ENCODE results near the gene GPS2. TPM values are rescaled to one million over a fixed set of nuclear protein-coding genes. Genes with fewer than 3 reads are reported as not detected.
A peak's percentile ranks its signal among the peaks of the same experiment; 100 is the strongest.

Gene GPS2
- total RNA-seq, 1 experiment from 2014 or later = 52.8 TPM

DNA sequence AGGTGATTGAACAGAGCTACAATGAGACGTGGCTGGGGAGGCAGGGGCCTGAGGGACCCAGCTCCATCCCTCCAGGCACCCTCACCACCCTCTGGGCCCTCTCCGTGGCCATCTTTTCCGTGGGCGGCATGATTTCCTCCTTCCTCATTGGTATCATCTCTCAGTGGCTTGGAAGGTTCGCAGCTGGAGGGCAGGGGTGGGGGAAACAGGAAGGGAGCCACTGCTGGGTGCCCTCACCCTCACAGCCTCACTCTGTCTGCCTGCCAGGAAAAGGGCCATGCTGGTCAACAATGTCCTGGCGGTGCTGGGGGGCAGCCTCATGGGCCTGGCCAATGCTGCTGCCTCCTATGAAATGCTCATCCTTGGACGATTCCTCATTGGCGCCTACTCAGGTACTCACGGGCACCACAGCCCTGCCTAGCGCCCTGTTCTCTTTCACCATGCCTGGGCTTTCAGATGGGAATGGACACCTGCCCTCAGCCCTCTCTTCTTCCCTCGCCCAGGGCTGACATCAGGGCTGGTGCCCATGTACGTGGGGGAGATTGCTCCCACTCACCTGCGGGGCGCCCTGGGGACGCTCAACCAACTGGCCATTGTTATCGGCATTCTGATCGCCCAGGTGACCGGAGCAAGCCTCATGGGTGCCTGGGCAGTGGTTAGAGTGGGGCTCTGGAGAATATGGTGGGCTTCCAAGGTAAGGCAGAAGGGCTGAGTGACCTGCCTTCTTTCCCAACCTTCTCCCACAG, 31.5 kb downstream of the GPS2 start:
- no peak overlapping the region for H3K4me3 ChIP-seq (ENCODE audit: insufficient read depth, low read depth, low read length)

DNA sequence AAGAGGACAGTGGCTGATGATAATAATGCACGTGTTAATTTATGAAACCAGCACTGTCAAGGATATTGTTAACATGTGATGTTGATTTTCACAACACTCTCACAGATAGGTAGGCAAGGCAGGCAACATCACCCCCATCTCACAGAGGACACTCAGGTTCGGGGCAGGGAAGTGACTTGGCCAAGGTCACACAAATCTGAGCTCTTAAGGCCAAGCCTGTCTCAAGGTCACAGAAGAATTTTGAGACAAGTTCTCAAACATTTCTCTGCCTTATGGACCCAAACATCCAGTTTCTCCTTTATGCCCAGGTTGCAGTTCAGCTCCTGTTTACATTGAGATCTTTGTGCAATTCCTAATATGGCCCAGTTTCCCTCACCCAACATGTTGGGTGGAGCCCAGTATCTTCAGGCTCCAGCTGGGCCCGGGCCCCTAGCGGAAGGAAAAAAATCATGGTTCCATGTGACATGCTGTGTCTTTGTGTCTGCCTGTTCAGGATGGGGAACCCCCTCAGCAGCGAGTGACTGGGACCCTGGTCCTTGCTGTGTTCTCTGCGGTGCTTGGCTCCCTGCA, 32.3 kb downstream of the GPS2 start:
- peak; percentile 20 for DNase-seq
- Histone ChIP-seq H3K36me3 (replicated peaks; ENCODE audit: control insufficient read depth, insufficient read depth, low read length) (no peaks in the 10 kb centered on the region), H3K4me3 (ENCODE audit: insufficient read depth, low read depth, low read length) (no peak overlapping the region), H3K27me3 (ENCODE audit: control insufficient read depth, insufficient read depth, low read length) (peaks cover 17% of the 10 kb centered on the region)

More for the DNA sequence above, 31.5 kb downstream of the GPS2 start:
- DNase-seq = peak; percentile 33
- H3K36me3 ChIP-seq (replicated peaks; ENCODE audit: control insufficient read depth, insufficient read depth, low read length) = no peaks in the 10 kb centered on the region; the same call in 1 of the 2 replicates
- peaks cover 17% of the 10 kb centered on the region for H3K27me3 ChIP-seq (ENCODE audit: control insufficient read depth, insufficient read depth, low read length)

DNA sequence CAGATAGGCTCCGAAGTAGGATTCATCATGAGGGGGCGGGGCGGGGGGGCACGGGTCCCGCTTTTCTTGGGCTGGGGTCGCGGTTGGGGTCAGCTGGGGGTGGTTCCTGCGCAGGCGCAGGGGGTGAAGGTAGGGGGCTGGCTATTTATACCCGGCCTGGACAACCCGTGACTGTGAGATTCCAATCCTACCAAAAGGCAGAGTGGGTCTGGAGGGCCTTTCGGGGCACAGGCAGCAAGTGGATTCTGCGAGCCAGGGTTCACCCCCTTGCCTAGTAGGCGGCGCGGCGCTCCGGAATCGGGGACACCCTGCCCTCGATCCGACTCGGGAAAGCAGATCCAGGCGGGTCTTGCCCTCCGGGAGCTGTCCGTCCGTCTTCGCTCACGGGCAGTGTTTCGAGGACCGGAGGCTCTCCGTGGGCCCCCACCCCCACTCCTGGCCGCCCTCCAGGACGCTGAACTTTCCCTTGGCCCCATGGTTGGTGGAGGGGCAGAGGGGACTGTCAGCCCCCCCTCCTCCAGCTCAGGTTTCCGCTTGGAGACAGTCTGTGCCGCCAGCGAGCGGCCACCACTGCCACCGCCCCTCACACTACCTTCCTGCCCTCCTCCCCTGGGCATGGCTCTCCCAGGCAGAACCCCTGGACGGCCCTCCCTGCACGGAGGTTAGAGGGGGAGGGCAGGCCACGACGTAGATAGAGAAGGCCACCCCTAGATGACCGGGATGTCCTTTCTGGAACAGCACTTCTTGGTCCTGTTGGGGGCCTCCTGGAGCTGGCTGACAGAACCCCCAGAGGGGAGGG, 33.0 kb downstream of the GPS2 start:
- H3K27me3 ChIP-seq (ENCODE audit: control insufficient read depth, insufficient read depth, low read length) = peaks cover 17% of the 10 kb centered on the region
- DNase-seq = no peak

DNA sequence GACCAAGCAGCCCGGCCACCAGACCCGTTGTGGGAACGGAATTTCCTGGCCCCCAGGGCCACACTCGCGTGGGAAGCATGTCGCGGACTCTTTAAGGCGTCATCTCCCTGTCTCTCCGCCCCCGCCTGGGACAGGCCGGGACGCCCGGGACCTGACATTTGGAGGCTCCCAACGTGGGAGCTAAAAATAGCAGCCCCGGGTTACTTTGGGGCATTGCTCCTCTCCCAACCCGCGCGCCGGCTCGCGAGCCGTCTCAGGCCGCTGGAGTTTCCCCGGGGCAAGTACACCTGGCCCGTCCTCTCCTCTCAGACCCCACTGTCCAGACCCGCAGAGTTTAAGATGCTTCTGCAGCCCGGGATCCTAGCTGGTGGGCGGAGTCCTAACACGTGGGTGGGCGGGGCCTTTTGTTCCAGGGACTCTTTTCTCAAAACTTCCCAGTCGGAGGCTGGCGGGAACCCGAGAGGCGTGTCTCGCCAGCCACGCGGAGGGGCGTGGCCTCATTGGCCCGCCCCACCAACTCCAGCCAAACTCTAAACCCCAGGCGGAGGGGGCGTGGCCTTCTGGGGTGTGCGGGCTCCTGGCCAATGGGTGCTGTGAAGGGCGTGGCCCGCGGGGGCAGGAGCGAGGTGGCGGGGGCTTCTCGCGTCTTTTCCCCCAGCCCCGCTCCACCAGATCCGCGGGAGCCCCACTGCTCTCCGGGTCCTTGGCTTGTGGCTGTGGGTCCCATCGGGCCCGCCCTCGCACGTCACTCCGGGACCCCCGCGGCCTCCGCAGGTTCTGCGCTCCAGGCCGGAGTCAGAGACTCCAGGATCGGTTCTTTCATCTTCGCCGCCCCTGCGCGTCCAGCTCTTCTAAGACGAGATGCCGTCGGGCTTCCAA, 33.8 kb downstream of the GPS2 start, which contains the start of gene SLC2A4:
SLC2A4 (plus strand) TSS at position 645 of the 879 bp plus-strand sequence; CDS start at position 862, 217 bp downstream.
- Histone ChIP-seq H3K4me3 (ENCODE audit: insufficient read depth, low read depth, low read length) (peak within 1 kb of the TSS; percentile 65), H3K36me3 (replicated peaks; ENCODE audit: control insufficient read depth, insufficient read depth, low read length) (no peaks in the 10 kb centered on the region), H3K27me3 (ENCODE audit: control insufficient read depth, insufficient read depth, low read length) (peaks cover 17% of the 10 kb centered on the region)
- DNase-seq = peak; percentile 100

More for the DNA sequence above, 33.0 kb downstream of the GPS2 start:
- Histone ChIP-seq H3K4me3 (ENCODE audit: insufficient read depth, low read depth, low read length) (peak overlapping the region; percentile 65), H3K36me3 (replicated peaks; ENCODE audit: control insufficient read depth, insufficient read depth, low read length) (no peaks in the 10 kb centered on the region)

DNA sequence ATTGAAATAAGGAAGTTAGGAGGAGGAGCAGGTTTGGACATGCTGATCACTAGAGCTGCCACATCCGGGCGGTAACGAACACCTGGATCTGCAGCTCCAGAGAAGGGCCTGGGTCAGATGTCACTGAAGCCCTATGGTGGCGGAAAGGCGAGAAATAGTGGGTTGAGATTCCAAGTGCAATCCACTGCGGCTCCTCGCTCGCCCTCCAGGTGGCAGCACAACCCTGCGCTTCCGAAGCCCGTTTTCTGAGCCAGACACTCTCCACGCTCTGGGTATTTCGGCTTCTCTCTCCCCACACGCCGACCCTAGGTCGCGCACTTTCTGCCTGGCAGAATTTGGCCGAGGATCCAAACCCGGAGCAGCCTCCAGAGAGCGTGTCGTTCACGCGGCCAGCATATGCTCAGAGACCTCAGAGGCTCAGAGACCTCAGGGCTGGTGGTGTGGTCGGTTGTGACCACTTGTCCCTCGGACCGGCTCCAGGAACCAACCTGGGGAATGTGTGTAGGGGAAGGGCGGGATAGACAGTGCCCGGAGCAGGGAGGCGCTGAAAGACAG, 34.6 kb downstream of the GPS2 start:
- DNase-seq = peak; percentile 91
- Histone ChIP-seq H3K4me3 (ENCODE audit: insufficient read depth, low read depth, low read length) (peak overlapping the region; percentile 36), H3K36me3 (replicated peaks; ENCODE audit: control insufficient read depth, insufficient read depth, low read length) (no peaks in the 10 kb centered on the region), H3K27me3 (ENCODE audit: control insufficient read depth, insufficient read depth, low read length) (peaks cover 17% of the 10 kb centered on the region)

DNA sequence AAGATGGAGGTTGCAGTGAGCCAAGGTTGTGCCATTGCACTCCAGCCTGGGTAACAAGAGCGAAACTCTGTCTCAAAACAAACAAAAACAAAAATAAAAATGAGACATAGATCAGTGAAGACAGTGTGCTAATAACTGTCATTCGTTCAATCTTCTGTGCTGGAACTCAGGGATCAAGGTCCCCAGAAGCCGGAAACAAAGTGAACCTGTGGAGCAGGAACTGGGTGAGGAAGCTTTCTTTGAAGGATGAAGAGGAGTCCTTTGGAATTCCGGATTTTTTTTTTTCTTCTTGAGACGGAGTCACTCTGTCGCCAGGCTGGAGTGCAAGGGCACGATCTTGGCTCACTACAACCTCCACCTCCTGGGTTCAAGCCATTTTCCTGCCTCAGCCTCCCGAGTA, 35.7 kb downstream of the GPS2 start:
- peaks cover 17% of the 10 kb centered on the region for H3K27me3 ChIP-seq (ENCODE audit: control insufficient read depth, insufficient read depth, low read length)
- no peak overlapping the region for H3K4me3 ChIP-seq (ENCODE audit: insufficient read depth, low read depth, low read length)
- no peaks in the 10 kb centered on the region for H3K36me3 ChIP-seq (replicated peaks; ENCODE audit: control insufficient read depth, insufficient read depth, low read length)
- DNase-seq = no peak

DNA sequence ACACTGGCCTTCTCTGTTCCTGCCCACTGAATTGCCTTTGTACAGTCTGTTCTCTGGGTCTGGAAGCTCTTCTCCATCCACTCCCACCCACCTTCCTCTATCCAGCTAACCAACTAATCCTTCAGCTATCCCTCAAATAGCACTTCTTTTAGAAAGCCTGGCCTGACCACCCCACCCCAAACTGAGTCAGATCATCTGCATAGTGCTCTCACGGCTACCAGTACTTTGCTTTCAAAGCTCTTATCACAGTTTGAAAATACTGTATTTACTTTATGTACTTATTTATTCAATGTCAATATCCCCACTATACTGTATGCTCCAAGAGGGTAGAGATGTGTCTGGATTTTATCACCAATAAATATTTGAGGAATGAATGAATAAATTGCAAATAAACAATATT, 48.4 kb downstream of the GPS2 start:
- Histone ChIP-seq H3K36me3 (replicated peaks; ENCODE audit: control insufficient read depth, insufficient read depth, low read length) (no peaks in the 10 kb centered on the region), H3K4me3 (ENCODE audit: insufficient read depth, low read depth, low read length) (no peak overlapping the region), H3K27me3 (ENCODE audit: control insufficient read depth, insufficient read depth, low read length) (peaks cover 11% of the 10 kb centered on the region; the same call in 1 of the 2 replicates)
- DNase-seq = no peak

DNA sequence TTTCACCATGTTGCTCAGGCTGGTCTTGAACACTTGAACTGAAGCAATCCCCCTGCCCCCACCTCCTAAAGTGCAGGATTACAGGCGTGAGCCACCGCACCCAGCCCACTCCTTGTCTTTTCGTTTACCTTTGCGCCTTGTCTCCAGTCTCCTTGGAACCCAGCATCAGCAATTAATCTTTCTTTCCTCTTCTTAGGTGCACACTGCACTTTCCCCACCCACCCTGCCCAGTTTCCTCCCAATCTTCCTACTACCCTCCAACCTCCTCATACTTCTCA, 51.4 kb downstream of the GPS2 start:
- Histone ChIP-seq H3K27me3 (ENCODE audit: control insufficient read depth, insufficient read depth, low read length) (peaks cover 22% of the 10 kb centered on the region; the same call in 1 of the 2 replicates), H3K36me3 (replicated peaks; ENCODE audit: control insufficient read depth, insufficient read depth, low read length) (peaks cover 9% of the 10 kb centered on the region), H3K4me3 (ENCODE audit: insufficient read depth, low read depth, low read length) (peak overlapping the region; percentile 79)
- DNase-seq = peak; percentile 23

DNA sequence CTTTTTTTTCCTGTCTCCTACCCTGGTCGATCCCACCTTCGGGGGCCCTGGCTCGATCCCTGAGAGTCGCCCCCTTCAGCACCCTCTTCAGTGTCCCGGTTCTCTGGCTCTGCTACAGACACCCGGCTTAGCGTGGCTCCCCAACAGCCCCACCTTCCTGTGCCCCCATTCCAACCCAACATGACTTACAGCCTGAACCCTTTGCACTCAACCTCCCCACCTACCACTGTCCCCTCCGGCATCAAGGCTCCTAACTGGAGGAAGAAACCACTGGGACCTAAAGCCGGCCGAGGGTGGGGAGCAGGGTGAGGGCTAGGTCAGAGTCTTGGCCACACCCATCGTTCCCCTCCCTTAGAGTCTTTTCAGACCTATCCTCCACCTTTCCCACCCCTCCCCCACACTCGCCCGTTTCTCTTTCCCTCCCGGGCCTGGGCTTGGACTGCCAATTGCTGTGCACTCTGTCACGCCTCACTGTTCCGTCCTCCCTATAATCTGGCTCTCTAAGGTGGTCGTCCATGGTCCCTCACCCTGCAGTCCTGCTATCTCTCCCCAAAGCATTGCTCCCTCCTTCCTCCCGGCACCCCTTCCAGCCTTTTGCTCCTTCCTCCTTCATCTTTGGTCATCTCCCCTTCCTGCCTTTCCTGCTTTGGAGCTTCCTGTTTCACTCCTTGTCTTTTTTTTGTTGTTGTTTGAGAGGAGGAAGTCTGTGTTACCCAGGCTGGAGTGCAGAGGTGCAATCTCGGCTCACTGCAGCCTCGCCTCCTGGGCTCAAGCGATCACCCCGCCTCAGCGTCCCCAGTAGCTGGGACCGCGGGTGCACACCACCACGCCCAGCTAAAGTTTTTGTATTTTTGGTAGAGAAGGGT, 52.0 kb downstream of the GPS2 start:
- DNase-seq = peak; percentile 95
- Histone ChIP-seq H3K27me3 (ENCODE audit: control insufficient read depth, insufficient read depth, low read length) (peaks cover 22% of the 10 kb centered on the region; the same call in 1 of the 2 replicates), H3K4me3 (ENCODE audit: insufficient read depth, low read depth, low read length) (peak overlapping the region; percentile 79), H3K36me3 (replicated peaks; ENCODE audit: control insufficient read depth, insufficient read depth, low read length) (peaks cover 12% of the 10 kb centered on the region)

Other genes with a start within 250 kb of the GPS2 start
- gene CLEC10A, start 235.1 kb downstream of the GPS2 start, total RNA-seq (2014; rRNA removed; shearing (Covaris generic)) = not detected in 2 replicates
- gene ASGR2, start 200.5 kb downstream of the GPS2 start, total RNA-seq (2014; rRNA removed; shearing (Covaris generic)) = not detected in 2 replicates
- gene ASGR1, start 136.0 kb downstream of the GPS2 start, total RNA-seq (2014; rRNA removed; shearing (Covaris generic)) = 12.3 and 15.4 TPM in 2 replicates
- gene DLG4, start 95.5 kb downstream of the GPS2 start, total RNA-seq (2014; rRNA removed; shearing (Covaris generic)) = 21.0 and 27.6 TPM in 2 replicates
- 362 and 410 TPM in 2 replicates for gene ACADVL, start 95.4 kb downstream of the GPS2 start, total RNA-seq (2014; rRNA removed; shearing (Covaris generic))
- gene DVL2, start 80.8 kb downstream of the GPS2 start, total RNA-seq (2014; rRNA removed; shearing (Covaris generic)) = 75.0 and 90.9 TPM in 2 replicates
- gene PHF23, start 75.9 kb downstream of the GPS2 start, total RNA-seq (2014; rRNA removed; shearing (Covaris generic)) = 54.9 and 56.2 TPM in 2 replicates
- gene GABARAP, start 72.9 kb downstream of the GPS2 start, total RNA-seq (2014; rRNA removed; shearing (Covaris generic)) = 185 and 231 TPM in 2 replicates
- gene CTDNEP1, start 63.6 kb downstream of the GPS2 start, total RNA-seq (2014; rRNA removed; shearing (Covaris generic)) = 58.8 and 59.9 TPM in 2 replicates
- gene ELP5, start 63.1 kb downstream of the GPS2 start, total RNA-seq (2014; rRNA removed; shearing (Covaris generic)) = 66.4 and 77.4 TPM in 2 replicates
- gene CLDN7, start 52.9 kb downstream of the GPS2 start, total RNA-seq (2014; rRNA removed; shearing (Covaris generic)) = 30.8 and 40.8 TPM in 2 replicates
- 3.8 and 6.6 TPM in 2 replicates for gene SLC2A4, start 33.6 kb downstream of the GPS2 start, total RNA-seq (2014; rRNA removed; shearing (Covaris generic))
- gene YBX2, start 20.7 kb downstream of the GPS2 start, total RNA-seq (2014; rRNA removed; shearing (Covaris generic)) = 12.2 and 21.8 TPM in 2 replicates
- gene EIF5A, start 7.7 kb downstream of the GPS2 start, total RNA-seq (2014; rRNA removed; shearing (Covaris generic)) = 865 and 1,116 TPM in 2 replicates
- gene NEURL4, start 14.0 kb upstream of the GPS2 start, total RNA-seq (2014; rRNA removed; shearing (Covaris generic)) = 33.5 and 34.1 TPM in 2 replicates
- 17.8 and 34.5 TPM in 2 replicates for gene ACAP1, start 21.2 kb upstream of the GPS2 start, total RNA-seq (2014; rRNA removed; shearing (Covaris generic))
- 1.1 and 2.2 TPM in 2 replicates for gene KCTD11, start 36.8 kb upstream of the GPS2 start, total RNA-seq (2014; rRNA removed; shearing (Covaris generic))
- not detected in 2 replicates for gene TMEM95, start 39.8 kb upstream of the GPS2 start, total RNA-seq (2014; rRNA removed; shearing (Covaris generic))
- 7.0 and 8.9 TPM in 2 replicates for gene TNK1, start 65.7 kb upstream of the GPS2 start, total RNA-seq (2014; rRNA removed; shearing (Covaris generic))
- 26.5 and 27.8 TPM in 2 replicates for gene PLSCR3, start 79.2 kb upstream of the GPS2 start, total RNA-seq (2014; rRNA removed; shearing (Covaris generic))
- 280 and 385 TPM in 2 replicates for gene TMEM256, start 88.7 kb upstream of the GPS2 start, total RNA-seq (2014; rRNA removed; shearing (Covaris generic))
- 11.6 and 15.7 TPM in 2 replicates for gene NLGN2, start 92.5 kb upstream of the GPS2 start, total RNA-seq (2014; rRNA removed; shearing (Covaris generic))
- gene SPEM1, start 105.0 kb upstream of the GPS2 start, total RNA-seq (2014; rRNA removed; shearing (Covaris generic)) = not detected in 2 replicates
- gene SPEM2, start 110.3 kb upstream of the GPS2 start, total RNA-seq (2014; rRNA removed; shearing (Covaris generic)) = not detected in 2 replicates
- gene SPEM3, start 113.5 kb upstream of the GPS2 start, total RNA-seq (2014; rRNA removed; shearing (Covaris generic)) = not detected in 2 replicates
- gene TMEM102, start 120.1 kb upstream of the GPS2 start, total RNA-seq (2014; rRNA removed; shearing (Covaris generic)) = 14.5 and 15.8 TPM in 2 replicates
- 12.5 and 20.7 TPM in 2 replicates for gene FGF11, start 124.2 kb upstream of the GPS2 start, total RNA-seq (2014; rRNA removed; shearing (Covaris generic))
- 6.6 and 6.8 TPM in 2 replicates for gene CHRNB1, start 129.7 kb upstream of the GPS2 start, total RNA-seq (2014; rRNA removed; shearing (Covaris generic))
- 9.0 and 10.4 TPM in 2 replicates for gene ZBTB4, start 164.3 kb upstream of the GPS2 start, total RNA-seq (2014; rRNA removed; shearing (Covaris generic))
- not detected in 2 replicates for gene SLC35G6, start 166.1 kb upstream of the GPS2 start, total RNA-seq (2014; rRNA removed; shearing (Covaris generic))
- 46.1 and 48.6 TPM in 2 replicates for gene POLR2A, start 169.0 kb upstream of the GPS2 start, total RNA-seq (2014; rRNA removed; shearing (Covaris generic))
- 6.2 and 9.6 TPM in 2 replicates for gene TNFSF12, start 233.7 kb upstream of the GPS2 start, total RNA-seq (2014; rRNA removed; shearing (Covaris generic))
- gene TNFSF13, start 243.4 kb upstream of the GPS2 start, total RNA-seq (2014; rRNA removed; shearing (Covaris generic)) = 0.94 and 1.7 TPM in 2 replicates
- 137 and 203 TPM in 2 replicates for gene SENP3, start 246.6 kb upstream of the GPS2 start, total RNA-seq (2014; rRNA removed; shearing (Covaris generic))

Measured in H7 (cell line).